OCI-LY7 (cell line): Measurements from ENCODE around the gene LRRC23.

ENCODE experiments used
- CTCF ChIP-seq: fragments of 200-600 bp; sonication (generic); conservative IDR thresholded peaks from 2 replicates; pipeline ENCODE4 v1.5.1; 2014; ENCODE audit warnings: mild to moderate bottlenecking, antibody characterized with exemption, low read length, moderate library complexity, mixed read lengths
- EZH2phosphoT487 ChIP-seq: fragments of 200-600 bp; sonication (generic); IDR thresholded peaks from 2 replicates; pipeline ENCODE4 v1.6.1; 2018; ENCODE audit warnings: low read depth, borderline replicate concordance, mild to moderate bottlenecking, mixed run types, antibody characterized with exemption, low read length, moderate library complexity, mixed read lengths

GRCh38 chr12:6935371-6936193 is 31.0 kb downstream of the LRRC23 start:
- TF ChIP-seq CTCF (no peak), EZH2phosphoT487 (no peak)
